ENCODE results near the gene MYOCD.
"Not testable (repeated sequence)": the region's sequence is repeated elsewhere in the genome, so short reads cannot be mapped to it uniquely, and the experiment has no call there.

MYOCD gene

GRCh38 chr17:12665263-12666210, at the start of gene MYOCD:
Gene MYOCD (plus strand): TSS chr17:12665890. CDS start chr17:12666189, 299 bp downstream.
- no peak for DNase-seq (ENCODE audit: low read depth in 1 of 2, low spot score in 1 of 2)

DNA sequence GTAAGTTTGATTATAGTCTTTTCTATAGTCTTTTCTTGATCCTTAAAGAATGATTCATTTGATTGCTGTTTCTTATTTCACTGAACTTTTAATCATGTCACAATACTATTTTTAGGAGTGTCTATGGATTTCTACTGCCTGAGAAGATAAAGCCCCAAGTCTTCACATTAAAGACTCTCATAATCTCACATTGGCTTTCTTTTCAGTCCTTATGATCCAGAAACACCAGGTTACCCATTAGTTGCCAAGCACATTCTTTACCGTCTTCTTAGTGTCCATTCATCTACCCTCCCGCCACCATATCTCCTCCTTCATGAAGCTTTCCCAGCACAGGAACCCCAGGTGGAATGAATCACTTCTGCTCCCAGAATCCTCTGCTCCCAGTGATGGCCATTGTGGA, 49.5 kb upstream of the MYOCD start:
- DNase-seq (ENCODE audit: low read depth in 1 of 2, low spot score in 1 of 2), result no peak

DNA sequence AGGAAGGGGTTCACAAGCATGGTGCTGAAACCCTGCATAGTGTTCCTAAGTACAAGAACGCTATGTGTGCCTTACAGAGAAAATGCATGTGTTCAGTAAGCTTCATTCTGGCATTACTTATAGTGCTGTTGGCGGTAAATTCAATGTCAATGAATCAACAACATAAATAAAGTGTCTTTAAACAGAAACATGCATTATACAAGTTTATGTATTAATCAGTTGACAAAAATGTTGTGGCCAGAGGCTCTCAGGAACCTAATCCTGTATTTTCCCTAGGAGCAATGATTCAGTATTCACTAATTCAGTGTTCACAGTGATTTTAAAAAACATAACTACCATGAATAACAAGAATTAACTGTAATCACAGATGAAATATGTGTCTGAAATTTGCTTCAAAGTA, 47.1 kb upstream of the MYOCD start:
- DNase-seq (ENCODE audit: low read depth in 1 of 2, low spot score in 1 of 2), result no peak

DNA sequence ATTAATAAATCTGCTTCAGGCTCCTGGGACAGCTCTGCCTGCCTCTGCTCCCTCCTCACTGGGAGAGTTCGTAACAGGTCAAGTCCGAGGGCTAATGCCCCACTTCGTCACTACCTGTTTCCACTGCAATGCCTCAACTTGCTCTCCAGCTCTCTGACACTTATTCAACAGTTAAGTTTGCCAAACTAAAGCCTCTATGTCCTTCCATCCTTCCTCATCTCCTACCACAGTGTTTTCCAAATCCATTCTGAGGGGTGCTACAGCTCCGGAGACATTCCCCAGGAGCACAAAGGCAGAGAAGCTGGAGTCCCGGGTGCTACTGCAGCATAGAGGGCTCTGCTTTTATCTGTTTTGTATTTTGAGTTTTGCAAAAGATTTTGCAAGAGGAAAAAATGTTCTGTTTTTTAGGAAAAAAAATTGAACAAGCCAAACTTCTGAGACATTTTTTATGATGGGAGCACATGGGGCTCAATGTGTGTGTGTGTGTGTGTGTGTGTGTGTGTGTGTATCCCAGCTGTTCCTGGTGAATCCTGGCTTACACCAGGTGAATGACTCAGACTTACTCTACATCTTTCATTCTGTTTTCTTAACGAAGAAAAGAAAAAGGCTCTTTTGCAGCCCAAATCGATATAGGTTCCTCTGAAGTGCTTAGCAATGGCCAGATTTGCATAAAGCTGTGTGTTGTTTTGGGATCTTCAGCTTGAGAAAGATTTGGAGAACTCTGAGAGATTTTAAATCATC, 46.1 kb upstream of the MYOCD start:
- no peak for DNase-seq (ENCODE audit: low read depth in 1 of 2, low spot score in 1 of 2)

- DNase-seq (ENCODE audit: low read depth in 1 of 2, low spot score in 1 of 2), result no peak
Observed at GRCh38 chr17:12620200-12620720, 45.4 kb upstream of the MYOCD start.

GRCh38 chr17:12622726-12623125, 43.0 kb upstream of the MYOCD start:
- no peak for DNase-seq (ENCODE audit: low read depth in 1 of 2, low spot score in 1 of 2)

DNA sequence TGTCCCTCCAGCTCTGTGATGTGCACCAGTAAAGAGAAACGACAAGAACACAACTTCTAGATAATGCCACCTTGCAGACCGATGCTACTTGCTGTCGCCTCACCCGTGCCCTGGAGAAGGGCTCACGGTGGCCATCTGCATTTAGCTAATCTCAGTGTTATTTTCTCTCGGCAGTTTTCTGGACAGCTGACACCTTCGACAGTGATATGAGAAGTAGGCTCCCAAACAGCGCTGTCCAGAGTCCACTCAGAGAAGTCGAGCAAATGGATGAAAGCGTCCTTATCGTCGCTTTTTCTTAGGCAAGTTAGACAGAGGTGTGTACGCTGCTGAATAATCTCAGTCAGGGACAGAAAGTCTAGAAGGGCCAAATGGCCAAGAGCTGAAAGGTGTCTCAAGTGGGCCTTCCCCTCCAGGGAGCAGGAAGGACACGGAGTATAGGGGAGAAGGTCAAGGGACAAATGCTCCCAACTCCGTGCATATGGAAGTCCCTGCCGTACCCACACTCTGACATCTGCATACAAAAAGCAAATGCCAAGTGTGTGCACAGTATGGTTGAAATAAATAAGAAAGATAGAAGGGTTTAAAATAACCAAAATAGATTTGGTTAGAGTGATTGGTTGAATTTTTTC, 42.4 kb upstream of the MYOCD start:
- DNase-seq (ENCODE audit: low read depth in 1 of 2, low spot score in 1 of 2), result no peak

DNA sequence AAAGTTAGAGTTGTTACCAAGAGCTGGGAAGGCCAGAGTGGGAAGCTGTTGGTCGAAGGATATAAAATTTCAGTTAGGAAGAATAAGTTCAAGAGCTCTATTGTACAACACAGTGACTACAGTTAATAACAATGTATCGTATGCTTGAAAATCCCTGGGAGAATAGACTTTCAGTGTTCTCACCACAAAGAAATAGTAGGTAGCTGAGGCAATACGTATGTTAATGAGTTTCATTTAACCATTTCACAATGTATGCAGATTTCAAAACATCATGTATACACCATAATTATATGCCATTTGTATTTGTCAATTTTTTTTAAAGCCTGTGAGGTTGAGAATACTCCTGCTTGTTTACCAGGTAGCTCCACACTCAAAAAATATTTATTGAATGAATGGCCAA, 41.5 kb upstream of the MYOCD start:
- no peak for DNase-seq (ENCODE audit: low read depth in 1 of 2, low spot score in 1 of 2)

- DNase-seq (ENCODE audit: low read depth in 1 of 2, low spot score in 1 of 2), result no peak
Observed at GRCh38 chr17:12625092-12625491, 40.6 kb upstream of the MYOCD start.

GRCh38 chr17:12627177-12627629, 38.5 kb upstream of the MYOCD start:
- DNase-seq (ENCODE audit: low read depth in 1 of 2, low spot score in 1 of 2), result no peak

- DNase-seq (ENCODE audit: low read depth in 1 of 2, low spot score in 1 of 2), result no peak
Observed at GRCh38 chr17:12627781-12628451, 37.8 kb upstream of the MYOCD start.

DNA sequence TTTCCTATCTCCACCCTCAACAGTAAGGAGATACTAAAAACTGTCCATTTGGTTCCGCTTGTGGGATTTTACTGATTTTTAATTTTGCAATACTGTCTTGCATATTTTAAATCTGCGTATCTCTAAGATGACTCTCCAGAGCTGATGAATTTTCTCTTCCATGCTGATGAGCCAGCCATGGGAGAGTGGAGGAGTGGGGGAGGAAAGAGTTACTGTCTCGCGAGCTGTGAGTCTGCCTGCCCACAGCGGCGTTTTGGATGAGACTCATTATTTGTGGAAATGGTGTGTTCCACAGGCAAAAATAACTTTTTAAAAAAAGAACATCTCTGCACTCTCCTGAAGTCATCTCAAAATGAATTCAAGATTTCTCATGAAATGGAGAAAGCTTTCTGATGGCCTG, 34.6 kb upstream of the MYOCD start:
- no peak for DNase-seq (ENCODE audit: low read depth in 1 of 2, low spot score in 1 of 2)

DNA sequence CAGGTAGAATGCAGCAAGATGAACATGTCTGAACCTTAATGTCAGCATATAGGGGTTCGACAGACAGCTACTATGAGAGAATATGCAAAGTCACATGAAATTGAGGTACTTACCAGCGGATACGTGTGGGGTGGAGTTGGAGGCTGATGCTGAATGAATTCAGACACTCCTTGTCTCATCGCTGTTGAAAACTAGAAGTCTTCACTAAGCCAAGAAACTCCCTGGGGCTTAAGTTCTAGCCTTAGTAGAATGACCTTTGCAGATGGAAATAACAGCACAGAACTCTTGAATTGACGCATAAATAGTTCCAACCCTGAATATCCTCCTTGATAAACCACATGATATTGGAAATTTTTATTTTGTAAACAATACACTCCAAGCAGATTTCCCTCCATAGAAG, 32.9 kb upstream of the MYOCD start:
- DNase-seq (ENCODE audit: low read depth in 1 of 2, low spot score in 1 of 2), result no peak

DNA sequence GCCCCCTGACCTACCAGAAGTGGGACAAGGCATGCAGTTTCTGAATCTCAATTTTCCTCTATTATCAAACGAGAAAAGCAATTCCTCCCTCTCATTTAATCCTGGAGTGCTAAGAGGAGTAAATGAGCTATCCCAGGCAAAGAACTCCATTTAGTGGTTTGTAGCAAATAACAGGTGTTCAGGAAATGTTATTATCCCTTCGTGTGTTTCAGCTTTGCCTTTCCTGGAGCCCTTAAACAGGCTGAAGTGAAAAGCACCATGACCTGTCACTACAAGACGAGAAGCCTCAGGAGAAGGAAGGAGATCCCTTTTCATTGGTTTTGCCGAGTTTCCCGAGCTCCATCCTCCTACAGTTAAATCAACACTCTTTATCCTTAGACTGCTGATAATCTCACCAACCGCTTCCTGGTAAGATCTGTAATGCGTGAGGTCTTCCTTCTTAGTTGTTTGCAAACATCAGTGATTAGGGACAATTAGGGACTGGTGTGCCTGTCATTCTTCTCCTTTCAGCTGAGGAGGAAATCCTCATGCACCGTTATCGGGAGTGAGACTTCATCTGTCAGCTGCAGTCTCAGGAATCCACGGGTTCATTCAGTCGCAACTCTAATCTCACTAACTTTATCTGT, 30.8 kb upstream of the MYOCD start:
- DNase-seq (ENCODE audit: low read depth in 1 of 2, low spot score in 1 of 2), result no peak

DNA sequence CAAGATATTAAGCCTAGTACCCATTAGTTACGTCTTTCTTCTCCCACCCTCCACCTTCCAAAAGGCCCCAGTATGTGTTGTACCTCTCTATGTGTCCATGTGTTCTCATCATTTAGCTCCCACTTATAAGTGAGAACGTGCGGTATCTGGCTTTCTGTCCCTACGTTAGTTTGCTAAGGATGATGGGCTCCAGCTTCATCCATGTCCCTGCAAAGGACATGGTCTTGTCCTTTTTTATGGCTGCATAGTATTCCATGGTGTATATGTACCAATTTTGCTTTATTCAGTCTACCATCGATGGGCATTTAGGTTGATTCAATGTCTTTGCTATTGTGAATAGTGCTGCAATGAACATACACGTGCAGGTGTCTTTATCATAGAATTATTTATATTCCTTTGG, 29.7 kb upstream of the MYOCD start:
- not testable (repeated sequence) for DNase-seq (ENCODE audit: low read depth in 1 of 2, low spot score in 1 of 2)

- no peak for DNase-seq (ENCODE audit: low read depth in 1 of 2, low spot score in 1 of 2)
Observed at GRCh38 chr17:12637015-12637414, 28.7 kb upstream of the MYOCD start.

GRCh38 chr17:12637745-12638651, 27.7 kb upstream of the MYOCD start:
- DNase-seq (ENCODE audit: low read depth in 1 of 2, low spot score in 1 of 2), result no peak

DNA sequence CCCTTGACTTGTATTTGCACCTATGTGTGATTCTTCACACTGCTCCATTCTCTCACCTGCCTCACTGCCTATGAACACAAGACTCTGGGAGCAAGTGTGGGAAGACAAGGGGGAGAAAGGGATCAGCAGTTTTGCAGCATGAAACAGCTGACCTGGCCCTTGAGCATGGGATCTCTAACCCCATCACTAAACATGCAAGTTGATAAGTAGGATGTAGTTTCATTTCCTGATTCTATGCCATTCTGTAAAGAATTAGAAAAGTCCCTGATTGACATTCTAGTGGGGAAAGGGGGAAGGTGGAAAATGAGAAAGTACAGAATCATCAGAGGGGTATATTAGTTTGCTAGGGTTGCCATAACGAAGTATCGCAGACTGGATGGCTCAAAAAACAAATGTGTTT, 25.3 kb upstream of the MYOCD start:
- DNase-seq (ENCODE audit: low read depth in 1 of 2, low spot score in 1 of 2), result no peak

DNA sequence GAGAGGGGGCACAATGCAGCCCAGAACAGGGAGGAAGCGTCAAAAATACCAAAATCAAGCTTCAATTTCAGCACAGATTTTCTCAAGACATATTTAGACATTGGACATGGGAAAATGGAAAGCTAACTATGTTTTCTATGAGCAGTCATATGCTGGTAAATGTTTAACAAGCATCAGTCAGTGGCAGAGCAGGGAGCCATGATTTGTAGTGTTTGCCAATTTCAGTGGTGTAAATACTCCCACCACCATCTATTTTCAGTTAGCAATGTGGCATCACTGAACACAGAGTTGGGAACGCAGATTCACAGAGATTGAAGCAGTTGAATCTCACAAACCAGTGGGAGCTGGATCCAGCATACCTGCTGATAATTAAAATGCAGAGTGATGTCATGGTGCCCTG, 24.6 kb upstream of the MYOCD start:
- no peak for DNase-seq (ENCODE audit: low read depth in 1 of 2, low spot score in 1 of 2)

All from activated CD4-positive, alpha-beta T cell treated with anti-CD3 and anti-CD28 coated beads, Interleukin-2, amount 50 U/mL, for 24 hours (primary cell).